GM12878 (cell line): ENCODE measurements around the gene TMEM225B.

Experiments used
- CTCF ChIP-seq, 3 experiments: IDR thresholded peaks in 2 of 3; conservative IDR thresholded peaks in 1 of 3; 2 replicates each; pipeline ENCODE4 v1.5.1; 2011; ENCODE audit warnings: low read depth in 3 of 3, low read length in 3 of 3, mild to moderate bottlenecking in 3 of 3, control low read depth in 2 of 3, moderate library complexity in 2 of 3, inconsistent platforms in 1 of 3, mixed read lengths in 1 of 3; ENCODE audit not compliant: control insufficient read depth in 2 of 3, insufficient read depth in 1 of 3; ENCODE audit errors: extremely low read depth in 1 of 3
- PAX5 ChIP-seq: IDR thresholded peaks from 2 replicates; pipeline ENCODE4 v1.6.1; 2011; ENCODE audit warnings: low read depth, low read length, borderline replicate concordance
- PBX3 ChIP-seq: IDR thresholded peaks from 2 replicates; pipeline ENCODE4 v1.6.1; 2011; ENCODE audit warnings: mild to moderate bottlenecking, low read depth, low read length, moderate library complexity; ENCODE audit not compliant: insufficient replicate concordance
- USF2 ChIP-seq: IDR thresholded peaks from 2 replicates; pipeline ENCODE4 v1.6.1; 2011; ENCODE audit warnings: low read depth, low read length, improper control_type of control experiment, borderline replicate concordance

DNA sequence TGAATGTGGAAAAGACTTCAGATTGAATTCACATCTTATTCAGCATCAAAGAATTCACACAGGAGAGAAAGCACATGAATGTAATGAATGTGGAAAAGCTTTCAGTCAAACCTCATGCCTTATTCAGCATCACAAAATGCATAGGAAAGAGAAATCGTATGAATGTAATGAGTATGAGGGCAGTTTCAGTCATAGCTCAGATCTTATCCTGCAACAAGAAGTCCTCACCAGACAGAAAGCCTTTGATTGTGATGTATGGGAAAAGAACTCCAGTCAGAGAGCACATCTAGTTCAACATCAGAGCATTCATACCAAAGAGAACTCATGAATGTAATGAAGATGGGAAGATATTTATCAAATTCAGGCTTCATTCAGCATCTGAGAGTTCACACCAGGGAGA, 24.8 kb upstream of the TMEM225B start:
- no peak for TF ChIP-seq CTCF (IDR thresholded peaks at IDR 0.05 in 2 of 3, conservative IDR thresholded peaks at IDR 0.05 in 1 of 3; ENCODE audit: control insufficient read depth in 2 of 3, extremely low read depth in 1 of 3, insufficient read depth in 1 of 3, low read depth in 3 of 3, low read length in 3 of 3)
- TF ChIP-seq PAX5: no peak
- no peak for TF ChIP-seq PBX3
- TF ChIP-seq USF2: no peak
